Body of pancreas (tissue), 4 donors: Measurements from ENCODE around the gene KLHL11. TPM values are rescaled to one million over a fixed set of nuclear protein-coding genes. Genes with fewer than 3 reads are reported as not detected.

Experiments
- ATAC-seq: fragments of 150-250 bp; one replicate; pipeline ENCODE4 v1.9.1; 2016
- DNase-seq, 4 donors: peaks; one replicate each; pipeline ENCODE4 v3.0.0-alpha.2; 2019
- H3K27ac ChIP-seq, 4 donors: fragments of 200-600 bp; sonication (generic); 1 replicate in 3 of 4; 2 replicates in 1 of 4; pipeline versions ENCODE4 v1.5.1 to v1.6.1; 2016 to 2019; ENCODE audit warnings: mild to moderate bottlenecking in 1 of 4, mixed read lengths in 1 of 4, moderate library complexity in 1 of 4
- H3K27me3 ChIP-seq, 2 donors: fragments of 200-600 bp; sonication (generic); one replicate each; pipeline ENCODE4 v1.6.0; 2016; ENCODE audit warnings: mild to moderate bottlenecking in 1 of 2
- H3K36me3 ChIP-seq, 2 donors: fragments of 200-600 bp; sonication (generic); replicated peaks in 1 of 2; 2 replicates each; pipeline ENCODE4 v1.5.1; 2016; ENCODE audit warnings: low read depth in 2 of 2; ENCODE audit not compliant: insufficient read depth in 1 of 2
- H3K4me1 ChIP-seq: fragments of 200-600 bp; sonication (generic); one replicate; pipeline ENCODE4 v1.6.0; 2016
- H3K4me3 ChIP-seq, 2 donors: fragments of 200-600 bp; sonication (generic); 1 replicate in 1 of 2; 2 replicates in 1 of 2; pipeline ENCODE4 v1.5.1; 2016 to 2019
- H3K9me3 ChIP-seq, 3 donors: fragments of 200-600 bp; sonication (generic); 1 replicate in 2 of 3; 2 replicates in 1 of 3; pipeline ENCODE4 v1.5.1; 2016
- POLR2A ChIP-seq, 3 donors: fragments of 450-650 bp; IDR thresholded peaks; one replicate each; pipeline ENCODE4 v1.6.1; 2016; ENCODE audit warnings: antibody characterized with exemption in 3 of 3, mild to moderate bottlenecking in 2 of 3
- WGBS, 2 donors: methylation state at CpG; one replicate each; pipeline ENCODE4 v1.1.5; 2017; 5-methylcytosine and 5-hydroxymethylcytosine counted together
- intact Hi-C: fragments of 100-400 bp; cut with DNase I; formaldehyde crosslinking; loops from one replicate; pipeline ENCODE4 v1.15.1; 2023
- total RNA-seq, 2 donors: library from RNA; depleted of rRNA; stranded (reverse); fragments of >200 nt; gene quantifications; one replicate each; pipeline ENCODE4 v1.1.0, GENCODE V29; 2016
- TF ChIP-seq, protein P1 (sequence below), 7 experiments: fragments of 450-650 bp in 4 of 7; fragments of 200-600 bp in 3 of 7; sonication (generic) in 3 of 7; IDR thresholded peaks; one replicate each; pipeline ENCODE4 v1.5.1; 2016 to 2019; ENCODE audit warnings: antibody characterized with exemption in 7 of 7

Gene KLHL11
- total RNA-seq, 2 donors from 2014 or later, result 15.2 to 16.3 TPM

DNA sequence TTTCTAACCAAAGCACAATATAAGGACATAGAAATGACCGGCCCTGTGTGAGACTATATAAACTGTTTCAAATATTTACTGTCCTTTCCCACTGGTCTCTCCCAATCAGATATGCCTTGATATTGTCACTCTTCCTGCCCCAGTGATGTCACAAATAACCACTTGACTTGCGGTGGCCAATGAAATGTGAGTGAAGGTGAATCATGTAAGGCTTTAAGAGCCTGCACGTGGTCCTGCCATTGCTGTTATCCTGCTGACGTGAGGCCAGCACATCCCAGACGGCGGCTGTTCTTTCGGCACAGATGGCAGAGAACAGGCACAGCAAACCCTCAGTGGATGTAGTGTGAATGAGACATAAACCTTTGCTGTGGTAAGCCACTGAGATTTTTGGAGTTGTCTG, 5.4 kb upstream of the KLHL11 start:
- Histone ChIP-seq H3K4me3 (no peak overlapping the region), H3K27me3 (no peaks in the 10 kb centered on the region), H3K36me3 (peaks cover 24 to 27% of the 10 kb centered on the region in 2 donors), H3K27ac (no peak overlapping the region), H3K4me1 (peaks cover 1% of the 10 kb centered on the region), H3K9me3 (no peaks in the 10 kb centered on the region)
- DNase-seq, result no peak
- TF ChIP-seq POLR2A (IDR thresholded peaks at IDR 0.05), result no peak
- TF ChIP-seq, protein P1, sequence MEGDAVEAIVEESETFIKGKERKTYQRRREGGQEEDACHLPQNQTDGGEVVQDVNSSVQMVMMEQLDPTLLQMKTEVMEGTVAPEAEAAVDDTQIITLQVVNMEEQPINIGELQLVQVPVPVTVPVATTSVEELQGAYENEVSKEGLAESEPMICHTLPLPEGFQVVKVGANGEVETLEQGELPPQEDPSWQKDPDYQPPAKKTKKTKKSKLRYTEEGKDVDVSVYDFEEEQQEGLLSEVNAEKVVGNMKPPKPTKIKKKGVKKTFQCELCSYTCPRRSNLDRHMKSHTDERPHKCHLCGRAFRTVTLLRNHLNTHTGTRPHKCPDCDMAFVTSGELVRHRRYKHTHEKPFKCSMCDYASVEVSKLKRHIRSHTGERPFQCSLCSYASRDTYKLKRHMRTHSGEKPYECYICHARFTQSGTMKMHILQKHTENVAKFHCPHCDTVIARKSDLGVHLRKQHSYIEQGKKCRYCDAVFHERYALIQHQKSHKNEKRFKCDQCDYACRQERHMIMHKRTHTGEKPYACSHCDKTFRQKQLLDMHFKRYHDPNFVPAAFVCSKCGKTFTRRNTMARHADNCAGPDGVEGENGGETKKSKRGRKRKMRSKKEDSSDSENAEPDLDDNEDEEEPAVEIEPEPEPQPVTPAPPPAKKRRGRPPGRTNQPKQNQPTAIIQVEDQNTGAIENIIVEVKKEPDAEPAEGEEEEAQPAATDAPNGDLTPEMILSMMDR (IDR thresholded peaks at IDR 0.05), result no peak
- 70 to 71% methylated on average over 7 of the region's 7 CpGs for WGBS, 2 donors
- ATAC-seq, result peak; percentile 8
- intact Hi-C loops, result no loop called here

DNA sequence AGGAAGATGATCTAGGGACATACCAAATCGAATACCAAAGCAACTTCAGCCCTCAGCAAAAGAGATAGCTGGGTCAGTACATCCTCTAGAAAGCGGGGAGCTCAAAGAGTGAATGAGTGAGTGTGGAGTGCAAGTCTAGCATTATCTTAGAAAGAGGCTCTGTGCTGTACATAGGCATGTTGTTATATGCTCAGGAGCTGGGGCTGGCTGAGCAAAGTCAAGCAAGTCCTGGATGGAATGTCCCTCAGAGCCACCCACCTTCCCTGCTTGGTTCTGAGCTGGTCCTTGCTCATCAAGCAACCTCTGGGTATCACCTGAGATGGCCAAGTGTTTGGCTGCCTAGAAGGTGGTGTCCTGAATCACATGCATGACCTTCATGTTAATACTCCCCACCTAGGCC, 4.9 kb upstream of the KLHL11 start:
- Histone ChIP-seq H3K27me3 (no peaks in the 10 kb centered on the region), H3K27ac (no peak overlapping the region), H3K4me1 (peaks cover 4% of the 10 kb centered on the region), H3K9me3 (no peaks in the 10 kb centered on the region), H3K36me3 (peaks cover 24 to 27% of the 10 kb centered on the region in 2 donors), H3K4me3 (no peak overlapping the region)
- no peak for TF ChIP-seq POLR2A (IDR thresholded peaks at IDR 0.05)
- TF ChIP-seq, protein P1 (IDR thresholded peaks at IDR 0.05), result no peak
- intact Hi-C loops, result no loop called here
- 76 to 79% methylated on average over 2 of the region's 2 CpGs for WGBS, 2 donors
- DNase-seq (no peak), ATAC-seq (no peak)

DNA sequence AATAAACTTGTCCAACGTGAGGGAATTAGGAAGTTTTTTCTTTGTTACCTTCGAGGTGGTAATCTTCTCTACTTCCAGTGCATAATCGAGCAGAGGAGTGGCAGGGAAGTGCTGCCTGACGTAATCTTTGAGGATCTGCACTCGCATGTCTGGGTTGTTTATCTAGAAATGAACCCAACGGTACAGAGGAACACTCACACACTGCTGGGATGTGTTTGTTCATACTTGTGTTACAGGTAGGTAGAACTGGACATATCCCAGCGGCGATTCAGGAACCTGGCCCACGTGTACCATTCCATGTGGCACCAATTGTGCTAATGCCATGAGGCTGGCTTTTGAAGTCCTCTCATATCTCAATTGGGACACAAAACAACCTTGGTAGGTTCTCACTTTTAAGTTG, 4.2 kb upstream of the KLHL11 start:
- no peaks in the 10 kb centered on the region for H3K27me3 ChIP-seq
- H3K4me1 ChIP-seq, result peaks cover 6% of the 10 kb centered on the region

DNA sequence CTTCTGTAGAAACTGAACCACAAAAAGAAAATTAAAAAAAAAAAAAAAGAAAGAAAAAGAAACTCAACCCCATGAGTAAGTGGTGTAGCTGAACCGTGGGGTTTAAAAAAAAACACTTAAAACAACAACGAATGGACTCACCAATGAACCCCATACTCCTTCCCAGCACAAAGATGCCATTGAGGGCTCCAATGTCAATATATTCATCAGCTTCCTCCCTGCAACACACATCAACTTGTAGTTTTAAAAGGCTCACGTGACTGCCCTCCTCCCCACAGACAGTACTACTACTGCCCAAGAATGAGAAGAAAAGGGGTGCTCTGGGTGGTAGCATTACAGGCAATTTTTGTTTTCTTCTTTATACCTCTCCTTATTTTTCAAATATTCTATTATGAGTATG, 3.3 kb upstream of the KLHL11 start:
- no peak overlapping the region for H3K27ac ChIP-seq
- no peaks in the 10 kb centered on the region for H3K27me3 ChIP-seq
- no peak for ATAC-seq
- 45 to 63% methylated on average over 3 of the region's 3 CpGs for whole genome bisulfite sequencing, 2 donors
- no peak for DNase-seq
- H3K4me1 ChIP-seq, result peaks cover 14% of the 10 kb centered on the region
- intact Hi-C loops, result no loop called here
- TF ChIP-seq POLR2A (IDR thresholded peaks at IDR 0.05), result no peak
- TF ChIP-seq, protein P1 (IDR thresholded peaks at IDR 0.05), result no peak
- no peak overlapping the region for H3K4me3 ChIP-seq
- no peaks in the 10 kb centered on the region for H3K9me3 ChIP-seq
- peaks cover 21 to 23% of the 10 kb centered on the region in 2 donors for H3K36me3 ChIP-seq

More for the DNA sequence above, 4.2 kb upstream of the KLHL11 start:
- ATAC-seq, result no peak
- WGBS, 2 donors, result 59 to 61% methylated on average over 9 of the region's 9 CpGs
- Histone ChIP-seq H3K4me3 (no peak overlapping the region), H3K9me3 (no peaks in the 10 kb centered on the region), H3K36me3 (peaks cover 24 to 27% of the 10 kb centered on the region in 2 donors), H3K27ac (no peak overlapping the region)
- intact Hi-C loops, result no loop called here
- TF ChIP-seq, protein P1 (IDR thresholded peaks at IDR 0.05), result no peak
- no peak for TF ChIP-seq POLR2A (IDR thresholded peaks at IDR 0.05)
- no peak for DNase-seq

DNA sequence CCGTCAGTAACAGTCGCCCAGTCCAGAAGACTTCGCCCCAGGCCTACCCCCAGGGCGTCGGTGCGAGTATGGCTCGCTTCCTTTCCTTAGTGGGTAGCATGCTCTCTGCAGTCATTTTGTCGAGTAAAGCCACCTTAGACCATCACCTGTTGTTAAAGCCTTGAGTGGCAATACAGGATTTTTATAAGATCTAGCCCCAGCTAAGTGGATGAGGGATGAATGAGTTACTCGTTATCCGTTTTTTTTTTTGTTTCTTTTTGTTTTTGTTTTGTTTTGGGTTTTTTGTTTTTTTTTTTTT, 322 bp upstream of the KLHL11 start:
- TF ChIP-seq, protein P1 (IDR thresholded peaks at IDR 0.05), result peak in 1 of 7 experiments; percentile 1
- TF ChIP-seq POLR2A (IDR thresholded peaks at IDR 0.05), result no peak
- ATAC-seq (no peak), DNase-seq (no peak)
- H3K36me3 ChIP-seq, result peaks cover 4 to 11% of the 10 kb centered on the region in 2 donors
- peaks cover 29% of the 10 kb centered on the region for H3K4me1 ChIP-seq
- H3K27ac ChIP-seq, result peak overlapping the region in 3 of 4 donors; percentile 85 to 92 (median 91)
- no peaks in the 10 kb centered on the region for H3K9me3 ChIP-seq
- intact Hi-C loops, result no loop called here
- H3K4me3 ChIP-seq, result no peak overlapping the region
- 0 to 2% methylated on average over 3 to 10 of the region's 10 CpGs for WGBS, 2 donors
- H3K27me3 ChIP-seq, result no peaks in the 10 kb centered on the region
